Measurements from ENCODE around the gene AQP1. TPM values are rescaled to one million over a fixed set of nuclear protein-coding genes. Genes with fewer than 3 reads are reported as not detected.

Gene AQP1
- total and polyA plus RNA-seq, 10 of the 15 experiments (the other 5 are each of a cell fraction or from before 2014, with no cell fraction given): 0.03 to 0.64 TPM; not detected in 8

DNA sequence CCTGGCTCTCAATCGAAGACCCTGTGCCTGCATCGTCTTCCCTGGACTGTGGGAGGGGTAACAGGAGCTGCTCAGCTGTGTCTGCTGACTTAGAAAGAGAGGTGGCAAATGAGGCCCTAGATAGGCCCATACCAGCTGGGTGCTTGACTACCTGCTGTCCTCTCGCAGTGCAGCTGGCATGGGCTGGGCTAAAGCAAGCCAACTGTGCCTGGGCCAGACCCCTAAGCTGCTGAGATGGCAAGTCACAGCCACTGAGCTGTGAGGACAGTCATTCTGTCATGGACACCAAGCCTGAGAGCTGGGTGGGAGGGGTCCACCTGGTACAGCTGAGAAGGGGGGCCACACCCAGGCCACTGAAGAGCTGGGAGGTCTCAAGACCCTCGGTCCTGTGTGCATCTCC is 45.8 kb upstream of the AQP1 start:
- H3K27me3 ChIP-seq (replicated peaks in 1 of 2; ENCODE audit: control insufficient read depth in 2 of 2, insufficient read depth in 2 of 2, low read length in 1 of 2): no peaks in the 10 kb centered on the region
- H3K9me3 ChIP-seq (replicated peaks; ENCODE audit: control insufficient read depth, insufficient read depth, low read length): no peaks in the 10 kb centered on the region
- no peak overlapping the region for H3K9ac ChIP-seq (ENCODE audit: control insufficient read depth, insufficient read depth, low read length)
- WGBS (ENCODE audit: insufficient coverage, insufficient replicate concordance, low lambda C conversion rate, missing lambda C conversion rate): 10% methylated on average over 4 of the region's 4 CpGs
- ATAC-seq (no peak), DNase-seq (ENCODE audit: low read depth, low spot score) (no peak), FAIRE-seq (no peak)
- intact Hi-C loops (cut with micrococcal nuclease; ENCODE audit: unreplicated experiment): no loop called here
- H3K36me3 ChIP-seq (ENCODE audit: control insufficient read depth in 2 of 2, insufficient read depth in 2 of 2, low read length in 1 of 2): no peaks in the 10 kb centered on the region
- CTCF ChIA-PET: no interaction called here
- TF ChIP-seq MTA2 (IDR thresholded peaks at IDR 0.05; ENCODE audit: low read depth) (no peak), FOXM1 (IDR thresholded peaks at IDR 0.05; ENCODE audit: low read depth, low read length) (no peak), SUPT20H (IDR thresholded peaks at IDR 0.05; ENCODE audit: borderline replicate concordance, control insufficient read depth, low read depth, low read length) (no peak)
- TF ChIP-seq, protein P1, sequence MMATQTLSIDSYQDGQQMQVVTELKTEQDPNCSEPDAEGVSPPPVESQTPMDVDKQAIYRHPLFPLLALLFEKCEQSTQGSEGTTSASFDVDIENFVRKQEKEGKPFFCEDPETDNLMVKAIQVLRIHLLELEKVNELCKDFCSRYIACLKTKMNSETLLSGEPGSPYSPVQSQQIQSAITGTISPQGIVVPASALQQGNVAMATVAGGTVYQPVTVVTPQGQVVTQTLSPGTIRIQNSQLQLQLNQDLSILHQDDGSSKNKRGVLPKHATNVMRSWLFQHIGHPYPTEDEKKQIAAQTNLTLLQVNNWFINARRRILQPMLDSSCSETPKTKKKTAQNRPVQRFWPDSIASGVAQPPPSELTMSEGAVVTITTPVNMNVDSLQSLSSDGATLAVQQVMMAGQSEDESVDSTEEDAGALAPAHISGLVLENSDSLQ (IDR thresholded peaks at IDR 0.05): no peak
- RAD21 ChIA-PET (ENCODE audit: unreplicated experiment): no interaction called here
- no peaks in the 10 kb centered on the region for H3K79me2 ChIP-seq (ENCODE audit: control insufficient read depth, insufficient read depth, low read length)
- SMC1A ChIA-PET (ENCODE audit: uncharacterized antibody, unreplicated experiment): no interaction called here
- POLR2A ChIA-PET: no interaction called here
- in situ Hi-C loops (cut with MboI): no loop called here
- no peak overlapping the region for H3K4me3 ChIP-seq
- no TSS peak for BruUV-seq (replicated peaks)
- no peak overlapping the region for H3K27ac ChIP-seq (ENCODE audit: control insufficient read depth, insufficient read depth)
- H2AFZ ChIP-seq (ENCODE audit: control insufficient read depth, low read depth, low read length): no peak overlapping the region
- H3K4me1 ChIP-seq (ENCODE audit: control insufficient read depth, insufficient read depth, low read length): no peaks in the 10 kb centered on the region
- H4K20me1 ChIP-seq (ENCODE audit: control insufficient read depth, insufficient read depth): no peaks in the 10 kb centered on the region; the same call in 1 of the 2 replicates
- H3K4me2 ChIP-seq (ENCODE audit: control insufficient read depth, insufficient read depth): no peak overlapping the region

DNA sequence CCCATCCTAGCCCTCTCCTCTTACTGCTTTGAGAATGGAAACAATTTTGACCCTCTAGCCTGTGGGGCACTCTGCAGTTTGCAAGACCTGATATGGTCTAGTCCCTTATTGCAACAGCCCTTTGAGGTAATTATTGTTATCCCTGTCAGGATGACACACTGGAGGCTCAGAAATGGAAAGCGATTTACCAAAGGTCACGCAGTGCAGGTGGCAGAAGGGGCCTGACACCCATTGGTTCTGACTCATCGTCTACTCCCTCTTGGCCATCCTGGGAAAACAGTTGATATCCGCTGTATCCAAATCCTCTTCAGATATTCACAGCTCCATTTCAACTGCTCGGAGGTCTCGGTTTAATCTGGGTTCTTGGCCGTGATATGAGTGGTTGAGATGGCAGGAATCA is 44.7 kb upstream of the AQP1 start:
- Histone ChIP-seq H4K20me1 (ENCODE audit: control insufficient read depth, insufficient read depth) (no peaks in the 10 kb centered on the region; the same call in 1 of the 2 replicates), H2AFZ (ENCODE audit: control insufficient read depth, low read depth, low read length) (no peak overlapping the region), H3K27ac (ENCODE audit: control insufficient read depth, insufficient read depth) (no peak overlapping the region), H3K79me2 (ENCODE audit: control insufficient read depth, insufficient read depth, low read length) (no peaks in the 10 kb centered on the region), H3K4me3 (no peak overlapping the region), H3K9me3 (replicated peaks; ENCODE audit: control insufficient read depth, insufficient read depth, low read length) (no peaks in the 10 kb centered on the region), H3K4me2 (ENCODE audit: control insufficient read depth, insufficient read depth) (no peak overlapping the region), H3K9ac (ENCODE audit: control insufficient read depth, insufficient read depth, low read length) (no peak overlapping the region), H3K4me1 (ENCODE audit: control insufficient read depth, insufficient read depth, low read length) (no peaks in the 10 kb centered on the region), H3K27me3 (replicated peaks in 1 of 2; ENCODE audit: control insufficient read depth in 2 of 2, insufficient read depth in 2 of 2, low read length in 1 of 2) (no peaks in the 10 kb centered on the region), H3K36me3 (ENCODE audit: control insufficient read depth in 2 of 2, insufficient read depth in 2 of 2, low read length in 1 of 2) (no peaks in the 10 kb centered on the region)
- POLR2A ChIA-PET: no interaction called here
- no peak for TF ChIP-seq PML (IDR thresholded peaks at IDR 0.05; ENCODE audit: low read length)
- TF ChIP-seq POLR2AphosphoS2 (IDR thresholded peaks at IDR 0.05; ENCODE audit: low read depth, low read length): no peak
- TF ChIP-seq NFIC (IDR thresholded peaks at IDR 0.05; ENCODE audit: low read depth, low read length): no peak
- no peak for TF ChIP-seq BACH1 (IDR thresholded peaks at IDR 0.05; ENCODE audit: borderline replicate concordance)
- no peak for TF ChIP-seq GATAD2B (conservative IDR thresholded peaks at IDR 0.05; ENCODE audit: low read depth)
- TF ChIP-seq JUND (IDR thresholded peaks at IDR 0.05; ENCODE audit: low read depth, low read length): no peak
- TF ChIP-seq, protein P2, sequence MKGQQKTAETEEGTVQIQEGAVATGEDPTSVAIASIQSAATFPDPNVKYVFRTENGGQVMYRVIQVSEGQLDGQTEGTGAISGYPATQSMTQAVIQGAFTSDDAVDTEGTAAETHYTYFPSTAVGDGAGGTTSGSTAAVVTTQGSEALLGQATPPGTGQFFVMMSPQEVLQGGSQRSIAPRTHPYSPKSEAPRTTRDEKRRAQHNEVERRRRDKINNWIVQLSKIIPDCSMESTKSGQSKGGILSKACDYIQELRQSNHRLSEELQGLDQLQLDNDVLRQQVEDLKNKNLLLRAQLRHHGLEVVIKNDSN (IDR thresholded peaks at IDR 0.05; ENCODE audit: borderline replicate concordance, extremely low read length, insufficient read depth, low read depth, low read length): no peak
- TF ChIP-seq TCF12 (IDR thresholded peaks at IDR 0.05; ENCODE audit: low read depth, low read length): no peak
- no peak for TF ChIP-seq ZNF384 (IDR thresholded peaks at IDR 0.05; ENCODE audit: borderline replicate concordance, low read depth, low read length)
- no peak for TF ChIP-seq GABPA (IDR thresholded peaks at IDR 0.05; ENCODE audit: low read depth)
- no peak for TF ChIP-seq SPI1 (IDR thresholded peaks at IDR 0.05; ENCODE audit: borderline replicate concordance, insufficient read depth, low read depth, low read length)
- DNase-seq (ENCODE audit: low read depth, low spot score) (no peak), ATAC-seq (no peak), FAIRE-seq (no peak)
- intact Hi-C loops (cut with micrococcal nuclease; ENCODE audit: unreplicated experiment) (no loop called here), in situ Hi-C loops (cut with MboI) (no loop called here)
- SMC1A ChIA-PET (ENCODE audit: uncharacterized antibody, unreplicated experiment): no interaction called here
- RAD21 ChIA-PET (ENCODE audit: unreplicated experiment): no interaction called here
- no TSS peak for BruUV-seq (replicated peaks)
- CTCF ChIA-PET: no interaction called here
- 74% methylated on average over 7 of the region's 7 CpGs for WGBS (ENCODE audit: insufficient coverage, insufficient replicate concordance, low lambda C conversion rate, missing lambda C conversion rate)
